GM12892 (cell line): ENCODE data around the gene MOK.

Experiments used
- POLR2A ChIP-seq: IDR thresholded peaks from 2 replicates; pipeline ENCODE4 v1.6.1; 2011; ENCODE audit warnings: low read depth, low read length, control low read depth
- POLR2AphosphoS5 ChIP-seq: IDR thresholded peaks from 2 replicates; pipeline ENCODE4 v1.6.1; 2011; ENCODE audit warnings: low read depth, low read length, control low read depth
- TAF1 ChIP-seq: IDR thresholded peaks from 2 replicates; pipeline ENCODE4 v1.6.1; 2011; ENCODE audit warnings: low read depth, mild to moderate bottlenecking, control low read depth, low read length, borderline replicate concordance

DNA sequence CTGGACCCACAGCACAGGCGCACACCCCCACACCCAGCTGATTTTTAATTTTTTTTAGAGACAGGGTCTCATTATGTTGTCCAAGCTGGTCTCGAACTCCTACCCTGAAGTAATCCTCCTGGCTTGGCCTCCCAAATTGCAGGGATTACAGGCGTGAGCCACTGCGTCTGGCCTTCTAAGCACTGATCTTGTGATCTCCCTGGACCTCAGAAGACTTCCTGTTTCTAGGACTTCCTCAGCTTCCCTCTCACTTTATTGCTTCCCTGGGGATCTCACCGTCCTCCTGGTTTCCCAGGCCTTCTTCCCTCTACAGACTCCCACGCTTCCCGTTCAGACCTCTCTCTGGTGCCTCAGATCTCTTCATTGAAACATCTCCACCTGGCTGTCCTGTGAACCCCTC, 28.4 kb upstream of the MOK start:
- TF ChIP-seq POLR2AphosphoS5, result no peak
- TF ChIP-seq TAF1, result no peak
- no peak for TF ChIP-seq POLR2A
